HepG2 (cell line): ENCODE data around the gene SAE1. TPM values are rescaled to one million over a fixed set of nuclear protein-coding genes. Genes with fewer than 3 reads are reported as not detected.

Source experiments
- AKNA ChIP-seq: sonication (generic); formaldehyde crosslinking; IDR thresholded peaks from 2 replicates; pipeline ENCODE4 v1.4.0; 2020; ENCODE audit warnings: missing genetic modification reagents, borderline replicate concordance
- CENPT ChIP-seq: sonication (generic); formaldehyde crosslinking; IDR thresholded peaks from 2 replicates; pipeline ENCODE4 v1.8.0; 2022; ENCODE audit warnings: low read depth, mild to moderate bottlenecking, moderate library complexity, missing genetic modification reagents
- HNRNPL ChIP-seq: fragments of 200-400 bp; formaldehyde crosslinking; IDR thresholded peaks from 2 replicates; pipeline ENCODE4 v1.6.1; 2017; ENCODE audit warnings: mild to moderate bottlenecking, low read depth, low read length
- KDM2A ChIP-seq: sonication (generic); formaldehyde crosslinking; IDR thresholded peaks from 2 replicates; pipeline ENCODE4 v1.4.0; 2020; ENCODE audit warnings: low read depth, missing genetic modification reagents, borderline replicate concordance
- LCORL ChIP-seq, 2 experiments: fragments of 450-650 bp in 1 of 2; sonication (generic) in 1 of 2; formaldehyde crosslinking in 1 of 2; IDR thresholded peaks; 2 replicates each; pipeline versions ENCODE4 v1.5.0 to v1.6.1; 2017 to 2020; ENCODE audit warnings: antibody characterized with exemption in 1 of 2, missing genetic modification reagents in 1 of 2
- MYNN ChIP-seq: sonication (generic); formaldehyde crosslinking; IDR thresholded peaks from 2 replicates; pipeline ENCODE4 v1.4.0; 2020; ENCODE audit warnings: mild to moderate bottlenecking, low read depth, missing genetic modification reagents
- MZF1 ChIP-seq: sonication (generic); formaldehyde crosslinking; IDR thresholded peaks from 2 replicates; pipeline ENCODE4 v1.8.1; 2023; ENCODE audit warnings: mild to moderate bottlenecking, missing genetic modification reagents, borderline replicate concordance
- POLR2G ChIP-seq: fragments of 200-400 bp; formaldehyde crosslinking; IDR thresholded peaks from 2 replicates; pipeline ENCODE4 v1.6.1; 2018; ENCODE audit warnings: mild to moderate bottlenecking, low read depth, low read length, moderate library complexity
- RARG ChIP-seq: sonication (generic); formaldehyde crosslinking; IDR thresholded peaks from 2 replicates; pipeline ENCODE4 v1.4.0; 2020; ENCODE audit warnings: low read depth, mild to moderate bottlenecking, missing genetic modification reagents
- RCOR2 ChIP-seq: IDR thresholded peaks from 2 replicates; pipeline ENCODE4 v1.6.1; 2016; ENCODE audit warnings: missing biosample characterization, missing genetic modification reagents
- SNRNP70 ChIP-seq: fragments of 200-400 bp; formaldehyde crosslinking; IDR thresholded peaks from 2 replicates; pipeline ENCODE4 v1.6.1; 2017; ENCODE audit warnings: mild to moderate bottlenecking, low read depth, low read length, moderate library complexity
- TOE1 ChIP-seq: sonication (generic); formaldehyde crosslinking; IDR thresholded peaks from 2 replicates; pipeline ENCODE4 v1.4.0; 2020; ENCODE audit warnings: mild to moderate bottlenecking, missing genetic modification reagents
- TRIM22 ChIP-seq: fragments of 450-650 bp; IDR thresholded peaks from 2 replicates; pipeline ENCODE4 v1.6.1; 2017
- ZNF296 ChIP-seq: sonication (generic); formaldehyde crosslinking; conservative IDR thresholded peaks from 2 replicates; pipeline ENCODE4 v1.5.0; 2020; ENCODE audit warnings: mild to moderate bottlenecking, missing genetic modification reagents
- ZNF354B ChIP-seq: sonication (generic); formaldehyde crosslinking; IDR thresholded peaks from 2 replicates; pipeline ENCODE4 v1.8.0; 2022; ENCODE audit warnings: mild to moderate bottlenecking, missing genetic modification reagents
- ZNF382 ChIP-seq: sonication (generic); formaldehyde crosslinking; IDR thresholded peaks from 2 replicates; pipeline ENCODE4 v1.5.0; 2020; ENCODE audit warnings: missing genetic modification reagents, mild to moderate bottlenecking, borderline replicate concordance
- polyA plus RNA-seq, 8 experiments: library from polyadenylated mRNA; depleted of rRNA in 3 of 8; stranded (reverse) in 7 of 8; unstranded in 1 of 8; fragments of >200 nt; fragmentation: Illumina TruSeq in 4 of 8; extraction: Trizol in 4 of 8; gene quantifications; 2 replicates each; pipeline versions ENCODE4 v1.2.1 to v1.2.3, GENCODE V29; 2011 to 2016; ENCODE audit warnings: low read depth in 4 of 8, missing spikeins in 1 of 8, mixed read lengths in 1 of 8; ENCODE audit not compliant: insufficient read depth in 1 of 8
- total RNA-seq, 5 experiments: library from RNA; depleted of rRNA; stranded (reverse); fragments of >200 nt; fragmentation: Illumina TruSeq; extraction: Trizol; gene quantifications; 2 replicates each; pipeline ENCODE4 v1.2.3, GENCODE V29; 2016; ENCODE audit warnings: low read depth in 1 of 5
- TF ChIP-seq, protein P1 (sequence below): sonication (generic); formaldehyde crosslinking; IDR thresholded peaks from 2 replicates; pipeline ENCODE4 v1.4.0; 2020; ENCODE audit warnings: missing genetic modification reagents
- TF ChIP-seq, protein P2 (sequence below): fragments of 450-650 bp; IDR thresholded peaks from 2 replicates; pipeline ENCODE4 v1.6.1; 2016

Gene SAE1
- total and polyA plus RNA-seq, 2 of the 13 experiments (the other 11 are each of a cell fraction or from before 2014, with no cell fraction given) = 87.6 to 197 TPM

GRCh38 chr19:47112166-47112996 is 18.3 kb upstream of the SAE1 start (continued):
- no peak for TF ChIP-seq RARG (CRISPR knock-in tag)
- peak; percentile 72 for TF ChIP-seq POLR2G
- 0 out of 2 replicates have a peak, but pooled peaks have one; percentile 65 for TF ChIP-seq HNRNPL
- no peak for TF ChIP-seq AKNA (CRISPR knock-in tag)
- TF ChIP-seq, protein P1, sequence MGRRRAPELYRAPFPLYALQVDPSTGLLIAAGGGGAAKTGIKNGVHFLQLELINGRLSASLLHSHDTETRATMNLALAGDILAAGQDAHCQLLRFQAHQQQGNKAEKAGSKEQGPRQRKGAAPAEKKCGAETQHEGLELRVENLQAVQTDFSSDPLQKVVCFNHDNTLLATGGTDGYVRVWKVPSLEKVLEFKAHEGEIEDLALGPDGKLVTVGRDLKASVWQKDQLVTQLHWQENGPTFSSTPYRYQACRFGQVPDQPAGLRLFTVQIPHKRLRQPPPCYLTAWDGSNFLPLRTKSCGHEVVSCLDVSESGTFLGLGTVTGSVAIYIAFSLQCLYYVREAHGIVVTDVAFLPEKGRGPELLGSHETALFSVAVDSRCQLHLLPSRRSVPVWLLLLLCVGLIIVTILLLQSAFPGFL = no peak
- no peak; the same call in 1 of the 2 replicates for TF ChIP-seq CENPT
- TF ChIP-seq ZNF296 (CRISPR knock-in tag) = no peak
- TF ChIP-seq, protein P2, sequence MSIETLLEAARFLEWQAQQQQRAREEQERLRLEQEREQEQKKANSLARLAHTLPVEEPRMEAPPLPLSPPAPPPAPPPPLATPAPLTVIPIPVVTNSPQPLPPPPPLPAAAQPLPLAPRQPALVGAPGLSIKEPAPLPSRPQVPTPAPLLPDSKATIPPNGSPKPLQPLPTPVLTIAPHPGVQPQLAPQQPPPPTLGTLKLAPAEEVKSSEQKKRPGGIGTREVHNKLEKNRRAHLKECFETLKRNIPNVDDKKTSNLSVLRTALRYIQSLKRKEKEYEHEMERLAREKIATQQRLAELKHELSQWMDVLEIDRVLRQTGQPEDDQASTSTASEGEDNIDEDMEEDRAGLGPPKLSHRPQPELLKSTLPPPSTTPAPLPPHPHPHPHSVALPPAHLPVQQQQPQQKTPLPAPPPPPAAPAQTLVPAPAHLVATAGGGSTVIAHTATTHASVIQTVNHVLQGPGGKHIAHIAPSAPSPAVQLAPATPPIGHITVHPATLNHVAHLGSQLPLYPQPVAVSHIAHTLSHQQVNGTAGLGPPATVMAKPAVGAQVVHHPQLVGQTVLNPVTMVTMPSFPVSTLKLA = no peak
- no peak for TF ChIP-seq TRIM22
- TF ChIP-seq LCORL (IDR thresholded peaks at IDR 0.05) = peak; percentile 81
- TF ChIP-seq LCORL (CRISPR knock-in tag; IDR thresholded peaks at IDR 0.05) = no peak
- no peak for TF ChIP-seq MYNN
- no peak for TF ChIP-seq ZNF354B (CRISPR knock-in tag)
- TF ChIP-seq SNRNP70 = no peak
- TF ChIP-seq ZNF382 (CRISPR knock-in tag) = no peak
- TF ChIP-seq KDM2A (CRISPR knock-in tag) = peak; percentile 76
- no peak for TF ChIP-seq TOE1 (CRISPR knock-in tag)
- no peak for TF ChIP-seq RCOR2 (CRISPR knock-in tag)
- no peak for TF ChIP-seq MZF1 (CRISPR knock-in tag)
